Mesenchymal stem cell (in vitro differentiated cells and primary cell): Measurements from ENCODE around the gene AGAP1.
A peak's percentile ranks its signal among the peaks of the same experiment; 100 is the strongest.
"Not testable (repeated sequence)": the region's sequence is repeated elsewhere in the genome, so short reads cannot be mapped to it uniquely, and the experiment has no call there.

Source experiments
- DNase-seq: peaks from one replicate; pipeline ENCODE4 v3.0.0-alpha.2; 2013
- H2AFZ ChIP-seq: one replicate; pipeline ENCODE4 v1.6.1; 2013; ENCODE audit warnings: low read depth, mild to moderate bottlenecking, control low read depth, inconsistent platforms, low read length, moderate library complexity
- H2AK5ac ChIP-seq: 2 replicates; pipeline ENCODE4 v1.6.1; 2013; ENCODE audit warnings: low read length, moderate library complexity, mild to moderate bottlenecking, inconsistent platforms; ENCODE audit not compliant: severe bottlenecking
- H2BK120ac ChIP-seq: one replicate; pipeline ENCODE4 v1.6.1; 2013; ENCODE audit warnings: low read depth, mild to moderate bottlenecking, inconsistent platforms, low read length, moderate library complexity
- H2BK12ac ChIP-seq, 2 experiments: one replicate each; pipeline ENCODE4 v1.6.1; 2013; ENCODE audit warnings: inconsistent platforms in 2 of 2, low read length in 2 of 2, mild to moderate bottlenecking in 2 of 2, moderate library complexity in 2 of 2, control low read depth in 1 of 2
- H2BK15ac ChIP-seq: one replicate; pipeline ENCODE4 v1.6.1; 2013; ENCODE audit warnings: mild to moderate bottlenecking, low read depth, inconsistent platforms; ENCODE audit not compliant: poor library complexity, severe bottlenecking
- H2BK5ac ChIP-seq: 2 replicates; pipeline ENCODE4 v1.6.1; 2013; ENCODE audit warnings: low read depth, mild to moderate bottlenecking, low read length, control low read depth, inconsistent platforms; ENCODE audit not compliant: poor library complexity, severe bottlenecking
- H3K14ac ChIP-seq, 2 experiments: one replicate each; pipeline ENCODE4 v1.6.1; 2013; ENCODE audit warnings: inconsistent platforms in 2 of 2, low read length in 2 of 2, control low read depth in 1 of 2, mild to moderate bottlenecking in 1 of 2, moderate library complexity in 1 of 2
- H3K18ac ChIP-seq, 2 experiments: one replicate each; pipeline ENCODE4 v1.6.1; 2013; ENCODE audit warnings: inconsistent platforms in 2 of 2, low read length in 2 of 2, control low read depth in 1 of 2, low read depth in 1 of 2, mild to moderate bottlenecking in 1 of 2
- H3K23ac ChIP-seq, 2 experiments: one replicate each; pipeline ENCODE4 v1.6.1; 2013; ENCODE audit warnings: inconsistent platforms in 2 of 2, low read length in 2 of 2, mild to moderate bottlenecking in 2 of 2, moderate library complexity in 2 of 2, control low read depth in 1 of 2
- H3K27ac ChIP-seq: 2 replicates; pipeline ENCODE4 v1.5.1; 2013; ENCODE audit warnings: mild to moderate bottlenecking, moderate library complexity, low read length, control low read depth, inconsistent platforms; ENCODE audit not compliant: poor library complexity, severe bottlenecking
- H3K27me3 ChIP-seq, 2 experiments: 2 replicates each; pipeline versions ENCODE4 v1.6.1 to v1.7.0; 2013; ENCODE audit warnings: low read length in 2 of 2, mild to moderate bottlenecking in 2 of 2, moderate library complexity in 2 of 2, control low read depth in 1 of 2, inconsistent platforms in 1 of 2; ENCODE audit not compliant: control insufficient read depth in 1 of 2, insufficient read depth in 1 of 2
- H3K36me3 ChIP-seq, 2 experiments: 2 replicates each; pipeline versions ENCODE4 v1.6.1 to v1.7.0; 2013; ENCODE audit warnings: low read length in 2 of 2, control low read depth in 1 of 2, inconsistent platforms in 1 of 2, low read depth in 1 of 2, mild to moderate bottlenecking in 1 of 2; ENCODE audit not compliant: insufficient read depth in 2 of 2, control insufficient read depth in 1 of 2
- H3K4ac ChIP-seq, 2 experiments: one replicate each; pipeline ENCODE4 v1.6.1; 2013; ENCODE audit warnings: inconsistent platforms in 2 of 2, low read length in 2 of 2, mild to moderate bottlenecking in 2 of 2, moderate library complexity in 2 of 2, control low read depth in 1 of 2, low read depth in 1 of 2
- H3K4me1 ChIP-seq: 2 replicates; pipeline ENCODE4 v1.6.1; 2013; ENCODE audit warnings: low read depth, low read length, control low read depth; ENCODE audit not compliant: control insufficient read depth, insufficient read depth
- H3K4me2 ChIP-seq: 2 replicates; pipeline ENCODE4 v1.6.1; 2013; ENCODE audit warnings: low read length, mild to moderate bottlenecking, inconsistent platforms; ENCODE audit not compliant: poor library complexity, severe bottlenecking
- H3K4me3 ChIP-seq, 2 experiments: 2 replicates each; pipeline versions ENCODE4 v1.5.1 to v1.7.0; 2013; ENCODE audit warnings: low read length in 2 of 2, mild to moderate bottlenecking in 2 of 2, control low read depth in 1 of 2, low read depth in 1 of 2; ENCODE audit not compliant: insufficient read depth in 1 of 2
- H3K79me1 ChIP-seq: replicated peaks from 2 replicates; pipeline ENCODE4 v1.6.1; 2013; ENCODE audit warnings: mild to moderate bottlenecking, control low read depth, low read length, inconsistent platforms; ENCODE audit not compliant: poor library complexity, severe bottlenecking
- H3K9ac ChIP-seq: 2 replicates; pipeline ENCODE4 v1.7.0; 2013; ENCODE audit warnings: mild to moderate bottlenecking, low read length, moderate library complexity
- H3K9me3 ChIP-seq: 2 replicates; pipeline ENCODE4 v1.7.0; 2013; ENCODE audit warnings: mild to moderate bottlenecking, low read length; ENCODE audit not compliant: control insufficient read depth
- H4K8ac ChIP-seq: one replicate; pipeline ENCODE4 v1.6.1; 2013; ENCODE audit warnings: inconsistent platforms, mild to moderate bottlenecking, low read length, moderate library complexity
- H4K91ac ChIP-seq: one replicate; pipeline ENCODE4 v1.6.1; 2013; ENCODE audit warnings: mild to moderate bottlenecking, low read length, inconsistent platforms
- WGBS: methylation state at CpG from one replicate; pipeline ENCODE4 v1.1.7; 2013; ENCODE audit warnings: mixed read lengths; 5-methylcytosine and 5-hydroxymethylcytosine counted together

Gene AGAP1

GRCh38 chr2:236089271-236090026 lies 595.6 kb downstream of the AGAP1 start:
- 79% methylated on average over 12 of the region's 12 CpGs for WGBS
- Histone ChIP-seq H2AFZ (no peak overlapping the region), H3K36me3 (no peaks in the 10 kb centered on the region), H3K18ac (no peak overlapping the region), H3K4me3 (no peak overlapping the region), H3K9ac (no peak overlapping the region), H2AK5ac (peak overlapping the region; percentile 8), H2BK15ac (no peak overlapping the region), H3K9me3 (no peaks in the 10 kb centered on the region), H3K27ac (peak overlapping the region; percentile 84), H2BK5ac (peak overlapping the region; percentile 9), H3K4me2 (peak overlapping the region; percentile 7), H3K79me1 (peaks cover 4% of the 10 kb centered on the region), H3K4ac (no peak overlapping the region), H2BK120ac (no peak overlapping the region), H3K23ac (no peak overlapping the region), H3K27me3 (no peaks in the 10 kb centered on the region), H3K14ac (no peak overlapping the region), H4K8ac (no peak overlapping the region), H4K91ac (no peak overlapping the region), H2BK12ac (no peak overlapping the region), H3K4me1 (peaks cover 33% of the 10 kb centered on the region)
- DNase-seq, result no peak

GRCh38 chr2:236090027-236090382 lies 596.2 kb downstream of the AGAP1 start:
- H4K8ac ChIP-seq, result no peak overlapping the region
- no peak for DNase-seq
- H2AFZ ChIP-seq, result no peak overlapping the region
- H3K79me1 ChIP-seq, result peaks cover 4% of the 10 kb centered on the region
- no peak overlapping the region for H3K4ac ChIP-seq
- no peaks in the 10 kb centered on the region for H3K36me3 ChIP-seq
- H3K4me2 ChIP-seq, result no peak overlapping the region
- peak overlapping the region; percentile 21 for H2AK5ac ChIP-seq
- WGBS, result 96% methylated on average over 5 of the region's 9 CpGs
- no peak overlapping the region for H2BK15ac ChIP-seq
- peak overlapping the region; percentile 9 for H2BK5ac ChIP-seq
- no peak overlapping the region for H4K91ac ChIP-seq
- no peak overlapping the region for H3K14ac ChIP-seq
- no peaks in the 10 kb centered on the region for H3K9me3 ChIP-seq
- H3K23ac ChIP-seq, result no peak overlapping the region
- H3K27ac ChIP-seq, result peak overlapping the region; percentile 68
- no peak overlapping the region for H2BK12ac ChIP-seq
- no peak overlapping the region for H3K9ac ChIP-seq
- peak overlapping the region in 1 of 2 experiments; percentile 20 for H3K4me3 ChIP-seq
- peaks cover 33% of the 10 kb centered on the region for H3K4me1 ChIP-seq
- no peak overlapping the region for H3K18ac ChIP-seq
- H2BK120ac ChIP-seq, result no peak overlapping the region
- H3K27me3 ChIP-seq, result no peaks in the 10 kb centered on the region

- H2AK5ac ChIP-seq, H3K4ac ChIP-seq, H3K4me2 ChIP-seq, H2BK120ac ChIP-seq, H2BK15ac ChIP-seq, H2BK12ac ChIP-seq, H3K23ac ChIP-seq, H3K9ac ChIP-seq, H3K36me3 ChIP-seq, H3K4me3 ChIP-seq, H2AFZ ChIP-seq, DNase-seq, H4K8ac ChIP-seq, H3K27ac ChIP-seq, H3K27me3 ChIP-seq, H4K91ac ChIP-seq, H3K18ac ChIP-seq, H3K79me1 ChIP-seq, H2BK5ac ChIP-seq, H3K14ac ChIP-seq, H3K9me3 ChIP-seq: not testable (repeated sequence)
- 98% methylated on average over 16 of the region's 16 CpGs for WGBS
- peaks cover 26% of the 10 kb centered on the region for H3K4me1 ChIP-seq
Measured at GRCh38 chr2:236090826-236091225, 597.0 kb downstream of the AGAP1 start.

DNA sequence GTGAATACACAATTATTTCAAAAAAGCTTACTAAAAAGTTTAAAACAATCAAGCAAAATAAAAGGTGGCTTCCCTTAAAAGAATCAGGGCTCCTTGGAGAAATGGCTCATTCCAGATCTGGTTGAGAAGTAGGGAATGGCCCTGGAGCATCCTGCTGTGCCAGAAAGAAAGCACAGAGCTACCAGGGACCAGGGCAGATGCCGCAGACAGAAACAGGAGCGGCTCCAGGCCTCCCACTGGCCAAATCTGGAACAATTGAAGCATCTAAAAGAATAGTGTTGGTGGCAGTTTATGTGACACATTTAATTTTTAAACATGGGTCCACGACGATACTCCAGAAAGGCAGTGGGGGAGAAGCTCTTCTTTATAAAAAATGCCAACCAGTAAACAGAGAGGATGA lies 598.9 kb downstream of the AGAP1 start:
- Histone ChIP-seq H4K8ac (no peak overlapping the region), H3K4ac (no peak overlapping the region), H3K4me3 (no peak overlapping the region), H3K14ac (no peak overlapping the region), H3K18ac (no peak overlapping the region), H2BK15ac (no peak overlapping the region), H2AK5ac (no peak overlapping the region), H2BK12ac (no peak overlapping the region), H3K23ac (no peak overlapping the region), H2BK5ac (no peak overlapping the region), H3K27me3 (no peaks in the 10 kb centered on the region), H3K9ac (no peak overlapping the region), H3K4me1 (peaks cover 18% of the 10 kb centered on the region), H3K9me3 (no peaks in the 10 kb centered on the region), H3K27ac (no peak overlapping the region), H2BK120ac (no peak overlapping the region), H4K91ac (no peak overlapping the region), H3K79me1 (peaks cover 2% of the 10 kb centered on the region), H3K36me3 (no peaks in the 10 kb centered on the region), H2AFZ (no peak overlapping the region), H3K4me2 (no peak overlapping the region)
- DNase-seq, result no peak
- WGBS, result 87% methylated on average over 4 of the region's 4 CpGs
